ENCODE measurements around the gene ALDH3B1.

The ALDH3B1 gene

DNA sequence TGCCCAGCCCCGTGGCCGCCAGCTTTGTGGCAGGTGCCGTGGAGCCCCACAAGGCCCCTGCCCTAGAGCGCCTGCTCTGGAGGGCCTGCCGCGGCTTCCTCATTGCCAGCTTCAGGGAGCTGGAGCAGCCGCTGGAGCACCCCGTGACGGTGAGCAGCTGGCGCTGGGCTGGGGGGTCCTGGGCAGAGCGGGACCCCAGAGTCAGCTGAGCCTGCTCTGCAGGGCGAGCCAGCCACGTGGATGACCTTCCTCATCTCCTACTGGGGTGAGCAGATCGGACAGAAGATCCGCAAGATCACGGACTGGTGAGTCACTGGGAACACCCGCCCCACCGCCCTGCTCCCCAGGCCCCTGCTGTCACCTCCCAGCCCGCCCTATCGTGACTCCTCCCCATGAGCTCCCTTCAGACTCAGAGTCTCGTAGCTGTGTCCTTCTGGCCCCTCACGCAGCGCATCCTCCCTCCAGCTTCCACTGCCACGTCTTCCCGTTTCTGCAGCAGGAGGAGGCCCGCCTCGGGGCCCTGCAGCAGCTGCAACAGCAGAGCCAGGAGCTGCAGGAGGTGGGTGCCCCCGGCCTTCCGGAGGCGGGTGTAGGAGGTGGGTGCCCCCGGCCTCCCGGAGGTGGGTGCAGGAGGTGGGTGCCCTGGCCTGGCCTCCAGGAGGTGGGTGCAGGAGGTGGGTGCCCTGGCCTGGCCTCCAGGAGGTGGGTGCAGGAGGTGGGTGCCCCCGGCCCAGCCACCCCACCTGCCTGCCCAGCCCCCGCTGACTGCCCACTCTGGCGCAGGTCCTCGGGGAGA, 33.4 kb downstream of the ALDH3B1 start:
- H3K4me3 ChIP-seq (ENCODE audit: low read depth, low read length): no peak overlapping the region
- DNase-seq (ENCODE audit: low read depth): no peak
- TF ChIP-seq, protein P1, sequence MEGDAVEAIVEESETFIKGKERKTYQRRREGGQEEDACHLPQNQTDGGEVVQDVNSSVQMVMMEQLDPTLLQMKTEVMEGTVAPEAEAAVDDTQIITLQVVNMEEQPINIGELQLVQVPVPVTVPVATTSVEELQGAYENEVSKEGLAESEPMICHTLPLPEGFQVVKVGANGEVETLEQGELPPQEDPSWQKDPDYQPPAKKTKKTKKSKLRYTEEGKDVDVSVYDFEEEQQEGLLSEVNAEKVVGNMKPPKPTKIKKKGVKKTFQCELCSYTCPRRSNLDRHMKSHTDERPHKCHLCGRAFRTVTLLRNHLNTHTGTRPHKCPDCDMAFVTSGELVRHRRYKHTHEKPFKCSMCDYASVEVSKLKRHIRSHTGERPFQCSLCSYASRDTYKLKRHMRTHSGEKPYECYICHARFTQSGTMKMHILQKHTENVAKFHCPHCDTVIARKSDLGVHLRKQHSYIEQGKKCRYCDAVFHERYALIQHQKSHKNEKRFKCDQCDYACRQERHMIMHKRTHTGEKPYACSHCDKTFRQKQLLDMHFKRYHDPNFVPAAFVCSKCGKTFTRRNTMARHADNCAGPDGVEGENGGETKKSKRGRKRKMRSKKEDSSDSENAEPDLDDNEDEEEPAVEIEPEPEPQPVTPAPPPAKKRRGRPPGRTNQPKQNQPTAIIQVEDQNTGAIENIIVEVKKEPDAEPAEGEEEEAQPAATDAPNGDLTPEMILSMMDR (IDR thresholded peaks at IDR 0.05; ENCODE audit: control insufficient read depth, extremely low read depth, insufficient read depth): no peak

DNA sequence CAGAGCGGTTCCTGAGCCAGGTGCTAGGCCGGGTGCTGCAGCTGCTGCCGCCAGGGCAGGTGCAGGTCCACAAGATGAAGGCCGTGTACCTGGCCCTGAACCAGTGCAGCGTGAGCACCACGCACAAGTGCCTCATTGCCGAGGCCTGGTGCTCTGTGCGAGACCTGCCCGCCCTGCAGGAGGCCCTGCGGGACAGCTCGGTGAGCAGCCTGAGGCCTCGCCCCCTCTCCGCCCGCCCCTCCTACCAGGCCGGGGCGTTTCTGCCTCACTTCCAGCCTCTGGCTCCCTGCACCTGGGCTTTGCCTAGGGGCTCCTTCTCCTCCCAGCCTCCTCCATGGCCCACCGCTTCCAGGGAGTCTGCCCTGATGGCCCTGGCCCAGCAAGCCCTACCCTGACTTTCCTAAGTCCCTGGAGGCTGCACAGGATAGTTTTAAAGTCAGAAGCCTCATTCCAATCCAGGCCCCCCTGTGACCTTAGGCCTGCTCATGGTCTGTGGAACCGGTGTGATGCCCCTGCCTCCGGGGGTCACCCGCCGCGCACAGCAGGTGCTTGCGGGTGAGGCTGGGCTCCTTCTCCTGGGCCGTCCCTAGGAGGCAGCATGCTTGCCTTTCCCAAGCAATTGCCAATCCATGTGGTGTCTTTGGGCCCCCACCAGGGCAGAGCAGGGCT, 34.2 kb downstream of the ALDH3B1 start:
- no peak for DNase-seq (ENCODE audit: low read depth)
- H3K4me3 ChIP-seq (ENCODE audit: low read depth, low read length): no peak overlapping the region
- TF ChIP-seq, protein P1 (IDR thresholded peaks at IDR 0.05; ENCODE audit: control insufficient read depth, extremely low read depth, insufficient read depth): no peak

DNA sequence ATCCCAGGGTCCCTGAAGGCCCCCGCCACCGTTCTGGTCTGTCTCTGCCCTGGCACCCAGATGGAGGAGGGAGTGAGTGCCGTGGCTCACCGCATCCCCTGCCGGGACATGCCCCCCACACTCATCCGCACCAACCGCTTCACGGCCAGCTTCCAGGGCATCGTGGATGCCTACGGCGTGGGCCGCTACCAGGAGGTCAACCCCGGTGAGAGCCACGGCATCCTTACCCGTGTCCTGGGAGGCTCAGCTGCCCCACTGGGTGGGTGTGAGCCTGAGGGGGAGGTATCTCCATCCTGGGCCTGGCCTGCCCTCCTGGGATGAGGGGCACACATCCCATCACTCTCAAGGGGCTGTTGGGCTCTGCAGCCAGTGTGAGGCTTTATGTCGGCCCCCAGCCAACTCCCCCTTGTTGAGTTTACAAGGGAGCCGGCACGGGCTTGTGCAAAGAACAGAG, 34.8 kb downstream of the ALDH3B1 start:
- no peak for DNase-seq (ENCODE audit: low read depth)
- H3K4me3 ChIP-seq (ENCODE audit: low read depth, low read length): no peak overlapping the region
- TF ChIP-seq, protein P1 (IDR thresholded peaks at IDR 0.05; ENCODE audit: control insufficient read depth, extremely low read depth, insufficient read depth): no peak

DNA sequence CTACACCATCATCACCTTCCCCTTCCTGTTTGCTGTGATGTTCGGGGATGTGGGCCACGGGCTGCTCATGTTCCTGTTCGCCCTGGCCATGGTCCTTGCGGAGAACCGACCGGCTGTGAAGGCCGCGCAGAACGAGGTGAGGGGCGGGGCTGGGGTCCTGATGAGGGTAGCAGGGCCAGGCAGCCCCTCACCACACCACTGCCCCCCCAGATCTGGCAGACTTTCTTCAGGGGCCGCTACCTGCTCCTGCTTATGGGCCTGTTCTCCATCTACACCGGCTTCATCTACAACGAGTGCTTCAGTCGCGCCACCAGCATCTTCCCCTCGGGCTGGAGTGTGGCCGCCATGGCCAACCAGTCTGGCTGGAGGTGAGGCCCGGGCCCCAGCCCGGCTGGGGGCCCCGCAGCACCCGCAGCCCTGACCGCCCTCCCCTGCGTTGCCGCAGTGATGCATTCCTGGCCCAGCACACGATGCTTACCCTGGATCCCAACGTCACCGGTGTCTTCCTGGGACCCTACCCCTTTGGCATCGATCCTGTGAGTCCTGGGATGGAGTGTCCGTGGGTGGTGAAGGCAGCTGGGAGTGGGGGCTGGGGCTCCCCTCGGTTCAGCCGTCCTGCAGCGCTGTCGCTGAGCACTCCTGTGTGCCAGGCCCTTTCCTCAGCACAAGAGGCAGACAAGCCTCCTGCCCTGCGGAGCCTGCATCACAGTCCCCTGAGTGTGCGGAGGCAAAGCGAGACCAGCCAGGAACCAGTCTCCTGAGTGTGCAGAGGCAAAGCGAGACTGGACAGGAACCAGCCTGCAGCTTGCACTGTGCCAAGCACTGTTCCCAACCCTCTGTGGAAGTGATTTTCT, 37.5 kb downstream of the ALDH3B1 start:
- no peak overlapping the region for H3K4me3 ChIP-seq (ENCODE audit: low read depth, low read length)
- TF ChIP-seq, protein P1 (IDR thresholded peaks at IDR 0.05; ENCODE audit: control insufficient read depth, extremely low read depth, insufficient read depth): no peak
- no peak for DNase-seq (ENCODE audit: low read depth)

DNA sequence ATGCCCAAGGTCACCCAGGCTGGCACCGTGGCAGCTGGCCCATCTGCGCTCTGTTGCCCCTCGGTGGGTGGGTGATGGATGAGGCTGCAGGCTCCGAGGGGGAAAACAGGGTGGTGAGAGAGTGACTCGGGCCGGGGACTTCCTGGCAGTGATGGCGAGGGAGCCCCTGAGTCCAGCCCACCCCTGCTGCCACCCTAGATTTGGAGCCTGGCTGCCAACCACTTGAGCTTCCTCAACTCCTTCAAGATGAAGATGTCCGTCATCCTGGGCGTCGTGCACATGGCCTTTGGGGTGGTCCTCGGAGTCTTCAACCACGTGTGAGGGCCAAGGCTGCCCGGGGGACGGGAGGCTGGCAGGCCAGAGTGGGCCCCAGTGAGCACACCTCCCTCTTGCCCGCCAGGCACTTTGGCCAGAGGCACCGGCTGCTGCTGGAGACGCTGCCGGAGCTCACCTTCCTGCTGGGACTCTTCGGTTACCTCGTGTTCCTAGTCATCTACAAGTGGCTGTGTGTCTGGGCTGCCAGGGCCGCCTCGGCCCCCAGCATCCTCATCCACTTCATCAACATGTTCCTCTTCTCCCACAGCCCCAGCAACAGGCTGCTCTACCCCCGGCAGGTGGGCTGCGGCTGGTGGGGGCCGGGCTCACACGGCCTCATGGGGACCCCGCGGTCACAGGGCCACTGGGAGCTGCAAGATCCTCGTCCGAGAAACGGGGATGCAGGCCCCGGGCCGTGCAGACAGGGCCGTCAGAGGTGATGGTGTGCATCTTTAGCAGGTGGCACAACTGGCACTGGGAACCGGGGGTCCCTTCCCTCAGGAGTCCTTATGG, 38.8 kb downstream of the ALDH3B1 start:
- DNase-seq (ENCODE audit: low read depth): no peak
- H3K4me3 ChIP-seq (ENCODE audit: low read depth, low read length): no peak overlapping the region
- TF ChIP-seq, protein P1 (IDR thresholded peaks at IDR 0.05; ENCODE audit: control insufficient read depth, extremely low read depth, insufficient read depth): no peak
